Activated naive CD4-positive, alpha-beta T cell (primary cell): ENCODE measurements around the gene CDKN2AIP.
"Not testable (repeated sequence)": the region's sequence is repeated elsewhere in the genome, so short reads cannot be mapped to it uniquely, and the experiment has no call there.

Source experiments
- DNase-seq, 4 experiments: peaks; one replicate each; lab custom pipeline; 2025; lab: John Stamatoyannopoulos, UW

Gene CDKN2AIP

DNA sequence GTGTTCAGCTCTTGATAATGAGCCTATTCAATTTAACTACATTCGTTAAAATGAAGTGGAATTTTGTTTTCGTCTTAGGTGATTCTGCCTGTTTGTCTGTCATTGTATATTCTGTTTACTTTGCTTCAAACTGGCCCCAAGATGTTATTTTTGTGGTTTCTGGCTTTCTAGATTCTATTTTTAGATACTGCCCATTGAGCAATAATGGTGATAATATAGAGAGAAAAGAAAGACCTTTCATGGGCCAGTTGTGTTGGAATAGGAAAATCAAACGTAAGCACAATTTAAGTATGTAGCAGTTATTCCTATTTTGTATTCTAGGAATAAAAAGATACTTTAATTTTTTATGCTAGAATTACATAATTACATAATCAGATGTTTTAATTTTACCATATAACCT is 4.0 kb downstream of the CDKN2AIP start:
- no peak for DNase-seq

- DNase-seq: no peak
Observed at GRCh38 chr4:183449193-183449882, 4.9 kb downstream of the CDKN2AIP start.

DNA sequence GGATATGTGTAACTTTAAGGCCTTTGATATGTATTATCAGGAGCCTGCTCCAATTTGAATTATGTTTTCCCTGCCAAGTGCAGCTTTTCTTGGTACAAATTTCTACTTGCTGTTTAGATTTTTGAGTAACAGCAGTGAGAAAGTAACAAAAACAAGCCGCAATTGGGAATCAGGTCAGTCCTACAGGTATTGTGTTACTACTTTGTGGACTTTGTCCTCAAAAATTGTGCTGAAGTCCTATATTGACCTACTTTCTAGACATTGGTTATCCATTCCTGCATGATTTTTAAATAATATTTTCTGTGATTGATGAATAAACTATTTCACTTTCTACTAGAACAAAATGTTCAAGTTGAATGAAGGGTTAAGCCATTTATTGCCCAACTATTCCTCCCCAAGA is 5.7 kb downstream of the CDKN2AIP start:
- no peak for DNase-seq

DNA sequence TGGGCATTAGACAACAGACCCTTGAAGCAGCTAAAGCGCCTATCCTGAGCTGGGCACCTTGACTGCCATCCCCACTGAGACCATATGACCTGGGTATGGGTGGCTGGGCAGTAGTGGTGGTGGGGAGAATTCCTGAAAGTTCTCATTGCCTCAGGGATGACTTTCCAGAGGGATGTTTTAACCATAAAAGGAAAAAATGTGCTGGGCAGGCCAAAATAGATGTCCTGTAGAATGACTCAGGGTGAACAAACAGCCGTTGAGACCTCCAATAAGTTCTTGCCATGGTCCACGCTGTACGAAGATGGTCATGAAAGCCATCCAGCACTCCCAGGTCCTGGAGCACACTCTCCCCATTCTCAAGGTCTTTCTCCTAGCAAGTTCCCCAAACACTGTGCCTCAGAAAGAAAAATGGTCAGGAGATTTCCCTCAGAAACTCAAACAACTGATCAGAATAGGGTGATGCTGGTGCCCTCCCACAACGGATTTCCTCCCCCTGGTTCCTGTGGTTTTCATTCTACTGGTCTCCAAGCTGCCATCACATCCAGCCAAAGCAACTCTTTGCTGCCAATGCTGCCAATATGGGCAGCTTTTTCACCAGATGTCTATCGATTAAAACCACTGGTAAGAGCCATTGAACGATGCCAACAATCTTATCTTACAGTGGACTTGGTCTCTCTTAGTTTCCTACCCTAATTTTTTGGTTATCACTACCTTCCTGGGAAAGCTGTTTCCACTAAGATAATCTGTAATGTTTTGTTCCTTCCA is 11.2 kb downstream of the CDKN2AIP start:
- DNase-seq: no peak

DNA sequence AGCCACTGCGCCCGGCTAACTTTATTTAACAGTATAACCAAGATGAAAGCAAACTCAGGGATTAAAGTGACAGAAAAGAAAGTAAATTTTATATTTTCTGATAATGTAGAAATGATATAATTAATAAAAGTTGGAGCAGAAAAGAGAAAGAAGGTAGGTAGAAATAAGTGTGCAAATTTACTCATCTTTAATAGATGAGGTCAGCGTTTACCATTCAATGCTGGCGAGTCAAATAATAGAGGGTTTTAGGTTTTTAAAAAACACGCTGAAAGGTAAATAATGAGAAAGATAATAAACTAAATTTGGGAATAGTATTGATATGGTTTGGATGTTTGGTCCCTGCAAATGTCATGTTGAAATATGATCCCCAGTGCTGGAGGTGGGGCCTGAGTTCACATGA is 13.6 kb downstream of the CDKN2AIP start:
- no peak for DNase-seq

DNA sequence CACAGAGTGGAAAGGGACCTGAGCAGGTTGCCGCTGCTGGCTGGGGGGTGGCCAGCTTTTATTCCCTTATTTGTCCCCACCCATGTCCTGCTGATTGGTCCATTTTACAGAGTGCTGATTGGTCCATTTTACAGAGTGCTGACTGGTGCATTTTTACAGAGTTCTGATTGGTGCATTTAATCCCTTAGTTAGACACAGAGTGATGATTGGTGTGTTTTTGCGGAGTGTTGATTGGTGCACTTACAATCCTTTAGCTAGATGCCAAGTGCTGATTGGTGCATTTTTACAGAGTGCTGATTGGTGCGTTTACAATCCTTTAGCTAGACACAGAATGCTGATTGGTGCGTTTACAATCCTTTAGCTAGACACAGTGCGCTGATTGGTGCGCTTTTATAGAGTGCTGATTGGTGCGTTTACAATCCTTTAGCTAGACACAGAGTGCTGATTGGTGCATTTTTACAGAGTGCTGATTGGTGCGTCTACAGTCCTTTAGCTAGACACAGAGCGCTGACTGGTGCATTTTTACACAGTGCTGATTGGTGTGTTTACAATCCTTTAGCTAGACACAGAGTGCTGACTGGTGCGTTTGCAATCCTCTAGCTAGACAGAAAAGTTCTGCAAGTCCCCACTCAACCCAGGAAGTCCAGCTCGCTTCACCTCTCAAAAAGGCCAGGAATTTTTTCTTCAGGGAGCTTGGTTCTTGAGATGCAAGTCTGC is 19.6 kb downstream of the CDKN2AIP start:
- DNase-seq: not testable (repeated sequence)

- not testable (repeated sequence) for DNase-seq
Observed at GRCh38 chr4:183465879-183466278, 21.4 kb downstream of the CDKN2AIP start.

DNA sequence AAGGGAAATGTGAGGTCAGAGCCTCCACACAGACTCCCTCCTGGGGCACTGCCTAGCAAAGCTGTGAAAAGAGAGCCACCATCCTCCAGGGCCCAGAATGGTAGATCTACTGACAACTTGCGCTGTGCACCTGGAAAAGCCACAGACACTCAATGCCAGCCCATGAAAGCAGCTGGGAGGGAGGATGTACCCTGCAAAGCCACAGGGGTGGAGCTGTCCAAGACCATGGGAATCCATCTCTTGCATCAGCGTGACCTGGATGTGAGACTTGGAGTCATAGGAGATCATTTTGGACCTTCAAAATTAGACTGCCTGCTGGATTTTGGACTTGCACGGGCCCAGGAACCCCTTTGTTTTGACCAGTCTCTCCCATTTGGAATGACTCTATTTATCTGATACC is 22.8 kb downstream of the CDKN2AIP start:
- no peak for DNase-seq

DNA sequence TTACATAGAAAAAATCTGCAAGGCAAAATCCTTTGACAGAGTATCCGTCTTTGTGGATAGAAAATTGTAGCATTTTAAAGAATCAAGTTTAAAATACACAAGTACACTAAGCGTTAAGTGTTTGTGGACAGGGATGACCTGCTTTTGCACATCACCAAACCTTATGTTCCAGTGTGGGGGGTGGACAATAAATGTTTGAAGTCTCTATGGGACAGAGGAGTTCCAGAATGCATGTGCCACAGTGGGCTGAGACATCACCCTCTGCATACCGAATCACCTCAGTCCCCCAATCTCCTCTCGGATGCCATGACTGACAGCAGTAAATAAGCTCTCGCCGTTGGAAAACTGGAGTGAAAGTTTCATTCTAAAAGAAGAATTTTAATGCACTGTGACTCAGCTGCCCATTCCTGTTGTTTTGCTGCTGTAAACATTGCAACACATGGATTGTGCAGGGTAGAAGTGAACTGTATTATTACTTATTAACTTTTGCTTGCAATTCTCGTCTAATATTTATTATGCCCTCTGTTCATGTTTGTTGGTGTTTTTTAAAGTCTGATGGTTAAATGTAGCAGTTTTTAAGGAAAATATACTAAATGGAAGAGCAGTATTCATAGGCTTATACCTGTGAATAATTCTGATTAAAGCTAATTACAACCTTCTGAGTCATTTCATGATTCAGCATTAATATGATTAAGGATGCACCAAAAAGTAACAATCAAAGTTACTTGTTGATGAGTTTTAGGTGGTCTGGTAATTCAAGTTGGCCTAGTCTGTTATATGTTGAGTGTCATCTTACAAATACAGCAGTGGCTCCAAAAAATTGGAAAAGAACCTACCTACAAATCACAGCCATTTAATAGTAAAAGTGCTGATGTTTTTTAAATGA is 24.0 kb downstream of the CDKN2AIP start:
- DNase-seq: no peak

DNA sequence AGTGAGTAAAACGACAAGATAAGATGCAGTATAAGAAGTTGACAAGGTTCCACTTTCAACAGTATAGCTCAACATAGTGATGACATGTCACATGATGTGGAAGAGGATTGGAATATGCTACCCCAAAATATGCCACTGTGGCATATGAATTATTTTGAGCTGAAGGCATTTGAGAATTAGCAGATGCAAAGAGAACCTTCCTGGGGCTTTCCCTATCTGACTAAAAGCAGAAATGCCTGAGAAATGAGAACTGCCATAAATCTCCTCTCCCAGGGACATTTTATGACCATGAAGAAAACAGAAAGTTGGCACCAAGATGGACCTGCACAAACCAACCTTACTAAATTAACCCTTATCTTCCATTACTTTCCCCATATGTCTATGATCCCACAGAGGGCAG is 24.8 kb downstream of the CDKN2AIP start:
- no peak for DNase-seq

DNA sequence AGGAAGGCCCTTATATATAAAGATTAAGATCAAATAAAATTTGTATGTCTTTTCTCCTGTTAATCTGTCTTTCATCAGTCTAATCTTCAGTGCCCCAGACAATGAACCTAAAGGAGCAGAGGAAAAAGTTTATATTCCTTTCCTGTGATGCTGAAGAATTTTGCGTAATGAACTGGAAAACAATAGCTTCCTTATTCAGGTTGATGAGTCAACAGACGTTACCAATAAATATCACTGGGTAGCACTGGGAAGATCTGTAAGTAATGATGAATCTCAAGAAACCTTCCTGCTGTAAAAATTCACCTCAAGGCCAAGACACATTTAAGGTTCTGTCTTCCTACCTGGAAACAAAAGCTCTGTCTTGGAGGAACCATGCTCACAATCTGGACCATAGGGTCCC is 25.5 kb downstream of the CDKN2AIP start:
- DNase-seq: no peak

- no peak for DNase-seq
Observed at GRCh38 chr4:183470821-183471220, 26.4 kb downstream of the CDKN2AIP start.

GRCh38 chr4:183471946-183472708 is 27.7 kb downstream of the CDKN2AIP start:
- peak; percentile 47 to 86 (median 80) for DNase-seq

- DNase-seq: no peak
Observed at GRCh38 chr4:183478123-183478522, 33.7 kb downstream of the CDKN2AIP start.

DNA sequence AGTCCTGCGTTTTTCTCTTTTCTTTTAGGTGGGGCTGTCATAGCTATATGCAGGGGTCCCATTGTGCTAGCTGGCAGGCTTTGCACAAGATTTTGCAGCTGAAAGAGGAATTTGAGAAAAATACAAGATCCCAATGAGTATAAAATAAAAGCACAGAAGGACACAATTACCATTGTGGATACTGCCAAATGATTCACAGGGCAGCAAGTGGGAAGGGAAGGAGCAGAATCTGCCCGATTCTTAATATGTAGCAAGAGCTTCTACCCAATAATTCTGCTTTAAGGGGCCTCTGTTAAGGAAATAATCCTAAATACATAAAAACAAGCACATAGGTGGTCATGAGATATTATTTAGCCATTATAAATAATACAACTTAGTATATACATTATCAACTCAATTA is 34.5 kb downstream of the CDKN2AIP start:
- DNase-seq: no peak

GRCh38 chr4:183482515-183483095 is 38.2 kb downstream of the CDKN2AIP start:
- DNase-seq: not testable (repeated sequence)

DNA sequence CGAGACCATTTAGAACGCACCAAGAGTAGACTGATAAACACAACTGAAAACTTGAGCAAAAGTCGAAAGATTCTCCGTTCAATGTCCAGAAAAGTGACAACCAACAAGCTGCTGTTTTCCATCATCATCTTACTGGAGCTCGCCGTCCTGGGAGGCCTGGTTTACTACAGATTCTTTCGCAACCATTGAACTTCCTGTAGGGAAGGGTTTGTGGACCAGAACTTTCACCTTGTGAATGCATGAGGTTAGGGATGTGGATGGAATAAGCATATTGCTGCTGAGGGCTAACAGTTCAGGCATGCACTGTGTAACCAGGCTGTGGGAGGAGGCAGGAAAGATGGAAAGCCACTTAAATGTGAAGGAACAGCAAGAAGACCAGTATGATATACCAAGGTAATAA is 39.6 kb downstream of the CDKN2AIP start:
- DNase-seq: no peak

GRCh38 chr4:183485411-183486160 is 41.1 kb downstream of the CDKN2AIP start:
- DNase-seq: no peak

DNA sequence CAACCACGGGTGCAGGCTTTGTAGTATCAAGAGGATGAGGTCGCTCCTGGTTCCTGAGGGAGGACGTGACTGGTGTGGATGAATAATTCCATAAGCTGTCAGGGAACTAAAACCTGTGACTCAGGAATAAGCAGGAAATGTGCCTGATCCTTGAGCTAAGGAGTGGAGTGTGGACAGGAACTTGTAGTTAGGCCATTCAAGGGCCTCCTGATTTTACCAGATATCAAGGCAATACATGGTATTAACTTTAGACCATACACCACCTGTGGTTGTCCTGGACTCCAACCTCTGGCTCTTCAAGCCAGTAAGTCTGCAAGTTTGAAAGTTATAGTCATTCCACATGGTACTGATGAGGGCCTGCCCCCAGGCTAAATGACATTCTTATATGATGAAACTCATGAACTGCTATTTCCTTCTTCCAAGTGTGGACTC is 48.4 kb downstream of the CDKN2AIP start:
- DNase-seq: no peak

DNA sequence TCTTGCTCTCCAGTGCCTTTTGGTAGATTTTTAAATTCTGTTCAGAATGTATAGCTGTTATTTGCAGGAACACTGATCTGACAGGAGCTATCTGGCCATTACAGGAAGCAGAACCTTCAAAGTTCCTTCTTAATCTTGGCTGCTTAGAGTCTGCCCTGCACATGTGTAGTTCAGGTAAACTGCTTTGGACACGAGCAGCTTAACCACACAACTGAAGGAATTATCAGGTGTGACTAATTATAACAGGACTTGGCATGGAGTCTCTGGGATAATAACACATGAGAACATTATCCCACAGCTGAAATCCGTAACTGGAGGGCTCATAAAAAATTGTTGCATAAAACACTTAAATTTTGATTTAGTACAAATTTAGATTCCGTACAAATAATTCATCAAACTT is 48.8 kb downstream of the CDKN2AIP start:
- no peak for DNase-seq
